Measurements from ENCODE around the gene KCNJ9.

KCNJ9 gene

DNA sequence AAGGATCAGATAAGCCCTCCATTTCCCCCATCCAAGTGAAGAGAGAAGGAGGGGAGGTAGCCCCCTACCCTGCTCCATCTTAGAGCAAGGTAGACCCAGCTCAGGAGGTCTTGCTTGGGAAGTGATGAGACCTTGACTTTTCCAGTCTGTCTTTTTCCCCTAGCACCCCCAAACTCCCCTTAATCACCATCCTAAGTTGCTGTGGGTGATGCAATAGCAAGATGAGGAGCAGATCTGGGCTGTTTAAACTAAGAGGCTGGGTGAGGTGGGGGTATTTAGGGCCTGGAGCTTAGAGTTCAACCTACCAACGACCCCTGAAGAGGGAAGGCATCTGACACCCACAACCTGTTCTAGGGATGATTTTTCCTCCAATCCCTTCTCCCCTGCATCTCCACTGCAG is 36.0 kb downstream of the KCNJ9 start:
- Histone ChIP-seq H3K4me1 (ENCODE audit: low read length) (no peaks in the 10 kb centered on the region), H2AFZ (ENCODE audit: low read length) (no peak overlapping the region), H3K9me2 (replicated peaks; ENCODE audit: insufficient read depth, low read length) (no peaks in the 10 kb centered on the region), H3K9ac (ENCODE audit: low read length) (no peak overlapping the region), H3K79me2 (ENCODE audit: low read length) (no peaks in the 10 kb centered on the region), H3K9me3 (replicated peaks; ENCODE audit: insufficient read depth, low read length) (no peaks in the 10 kb centered on the region), H3K36me3 (replicated peaks; ENCODE audit: insufficient read depth, low read length) (no peaks in the 10 kb centered on the region), H3K4me3 (ENCODE audit: low read length) (no peak overlapping the region), H3K4me2 (ENCODE audit: low read depth, low read length) (no peak overlapping the region), H4K20me1 (ENCODE audit: insufficient read depth, low read length) (no peaks in the 10 kb centered on the region), H3F3A (ENCODE audit: insufficient read depth, low read length) (no peaks in the 10 kb centered on the region), H3K27me3 (replicated peaks; ENCODE audit: insufficient read depth, low read length) (peaks cover 7% of the 10 kb centered on the region; the same call in 1 of the 2 replicates), H3K27ac (ENCODE audit: low read length) (no peak overlapping the region)
- no peak for DNase-seq
- TF ChIP-seq EZH2phosphoT487 (IDR thresholded peaks at IDR 0.05; ENCODE audit: low read length) (no peak), EZH2 (optimal IDR thresholded peaks at IDR 0.05; ENCODE audit: low read depth, low read length) (no peak)
- TF ChIP-seq, protein P1, sequence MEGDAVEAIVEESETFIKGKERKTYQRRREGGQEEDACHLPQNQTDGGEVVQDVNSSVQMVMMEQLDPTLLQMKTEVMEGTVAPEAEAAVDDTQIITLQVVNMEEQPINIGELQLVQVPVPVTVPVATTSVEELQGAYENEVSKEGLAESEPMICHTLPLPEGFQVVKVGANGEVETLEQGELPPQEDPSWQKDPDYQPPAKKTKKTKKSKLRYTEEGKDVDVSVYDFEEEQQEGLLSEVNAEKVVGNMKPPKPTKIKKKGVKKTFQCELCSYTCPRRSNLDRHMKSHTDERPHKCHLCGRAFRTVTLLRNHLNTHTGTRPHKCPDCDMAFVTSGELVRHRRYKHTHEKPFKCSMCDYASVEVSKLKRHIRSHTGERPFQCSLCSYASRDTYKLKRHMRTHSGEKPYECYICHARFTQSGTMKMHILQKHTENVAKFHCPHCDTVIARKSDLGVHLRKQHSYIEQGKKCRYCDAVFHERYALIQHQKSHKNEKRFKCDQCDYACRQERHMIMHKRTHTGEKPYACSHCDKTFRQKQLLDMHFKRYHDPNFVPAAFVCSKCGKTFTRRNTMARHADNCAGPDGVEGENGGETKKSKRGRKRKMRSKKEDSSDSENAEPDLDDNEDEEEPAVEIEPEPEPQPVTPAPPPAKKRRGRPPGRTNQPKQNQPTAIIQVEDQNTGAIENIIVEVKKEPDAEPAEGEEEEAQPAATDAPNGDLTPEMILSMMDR (IDR thresholded peaks at IDR 0.05; ENCODE audit: low read length), result no peak

DNA sequence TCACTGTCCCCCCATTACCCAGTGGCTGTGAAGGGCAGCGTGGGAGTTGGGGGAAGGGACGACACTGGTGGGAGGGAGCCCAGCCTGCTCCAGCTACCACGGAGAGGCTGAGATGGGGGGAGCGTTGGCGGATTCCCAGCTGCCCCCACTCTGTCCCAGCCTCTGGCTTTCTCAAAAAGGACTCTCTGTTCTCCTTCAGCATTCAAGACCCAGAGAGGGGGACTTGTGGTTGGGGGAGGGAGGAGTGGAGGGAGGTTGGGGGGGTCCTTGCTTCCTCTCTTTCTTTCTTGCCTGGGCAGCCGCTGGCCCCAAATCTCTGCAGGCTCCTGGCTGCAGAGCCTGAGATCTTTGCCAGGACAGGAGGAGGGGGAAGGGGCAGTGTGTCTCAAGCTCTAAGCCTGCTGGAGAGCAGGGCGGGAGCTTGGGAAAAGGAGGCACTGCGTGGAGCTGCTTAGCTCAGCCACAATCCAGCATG is 36.4 kb downstream of the KCNJ9 start:
- no peak overlapping the region for H3K27ac ChIP-seq (ENCODE audit: low read length)
- no peaks in the 10 kb centered on the region for H3F3A ChIP-seq (ENCODE audit: insufficient read depth, low read length)
- H3K79me2 ChIP-seq (ENCODE audit: low read length), result no peaks in the 10 kb centered on the region
- H3K9ac ChIP-seq (ENCODE audit: low read length), result no peak overlapping the region
- H3K4me2 ChIP-seq (ENCODE audit: low read depth, low read length), result no peak overlapping the region
- H3K4me3 ChIP-seq (ENCODE audit: low read length), result no peak overlapping the region
- H4K20me1 ChIP-seq (ENCODE audit: insufficient read depth, low read length), result no peaks in the 10 kb centered on the region
- no peaks in the 10 kb centered on the region for H3K9me2 ChIP-seq (replicated peaks; ENCODE audit: insufficient read depth, low read length)
- no peak for DNase-seq
- H3K9me3 ChIP-seq (replicated peaks; ENCODE audit: insufficient read depth, low read length), result no peaks in the 10 kb centered on the region
- peaks cover 7% of the 10 kb centered on the region; the same call in 1 of the 2 replicates for H3K27me3 ChIP-seq (replicated peaks; ENCODE audit: insufficient read depth, low read length)
- TF ChIP-seq, protein P1 (IDR thresholded peaks at IDR 0.05; ENCODE audit: low read length), result no peak
- no peak for TF ChIP-seq EZH2phosphoT487 (IDR thresholded peaks at IDR 0.05; ENCODE audit: low read length)
- TF ChIP-seq EZH2 (optimal IDR thresholded peaks at IDR 0.05; ENCODE audit: low read depth, low read length), result no peak
- no peaks in the 10 kb centered on the region for H3K36me3 ChIP-seq (replicated peaks; ENCODE audit: insufficient read depth, low read length)
- H3K4me1 ChIP-seq (ENCODE audit: low read length), result no peaks in the 10 kb centered on the region
- H2AFZ ChIP-seq (ENCODE audit: low read length), result no peak overlapping the region

- no peak for DNase-seq
- no peak overlapping the region for H2AFZ ChIP-seq (ENCODE audit: low read length)
- H3K79me2 ChIP-seq (ENCODE audit: low read length), result no peaks in the 10 kb centered on the region
- H4K20me1 ChIP-seq (ENCODE audit: insufficient read depth, low read length), result no peaks in the 10 kb centered on the region
- H3K36me3 ChIP-seq (replicated peaks; ENCODE audit: insufficient read depth, low read length), result no peaks in the 10 kb centered on the region
- TF ChIP-seq EZH2phosphoT487 (IDR thresholded peaks at IDR 0.05; ENCODE audit: low read length), result no peak
- no peak for TF ChIP-seq EZH2 (optimal IDR thresholded peaks at IDR 0.05; ENCODE audit: low read depth, low read length)
- TF ChIP-seq, protein P1 (IDR thresholded peaks at IDR 0.05; ENCODE audit: low read length), result no peak
- H3K4me3 ChIP-seq (ENCODE audit: low read length), result no peak overlapping the region
- H3K4me2 ChIP-seq (ENCODE audit: low read depth, low read length), result no peak overlapping the region
- H3F3A ChIP-seq (ENCODE audit: insufficient read depth, low read length), result no peaks in the 10 kb centered on the region
- H3K9me3 ChIP-seq (replicated peaks; ENCODE audit: insufficient read depth, low read length), result no peaks in the 10 kb centered on the region
- peaks cover 7% of the 10 kb centered on the region; the same call in 1 of the 2 replicates for H3K27me3 ChIP-seq (replicated peaks; ENCODE audit: insufficient read depth, low read length)
- no peak overlapping the region for H3K9ac ChIP-seq (ENCODE audit: low read length)
- H3K4me1 ChIP-seq (ENCODE audit: low read length), result no peaks in the 10 kb centered on the region
- H3K9me2 ChIP-seq (replicated peaks; ENCODE audit: insufficient read depth, low read length), result no peaks in the 10 kb centered on the region
- H3K27ac ChIP-seq (ENCODE audit: low read length), result no peak overlapping the region
These were observed 37.6 kb downstream of the KCNJ9 start for GRCh38 chr1:160118928-160119327.
